GM21576 (cell line): ENCODE results near the gene RYK.

Source experiments
- ATAC-seq: cut with Tn5 transposase; IDR thresholded peaks from one replicate; pipeline ENCODE4 v1.9.1; 2021; ENCODE audit warnings: mild to moderate bottlenecking, moderate library complexity; ENCODE audit not compliant: unreplicated experiment

Gene RYK

DNA sequence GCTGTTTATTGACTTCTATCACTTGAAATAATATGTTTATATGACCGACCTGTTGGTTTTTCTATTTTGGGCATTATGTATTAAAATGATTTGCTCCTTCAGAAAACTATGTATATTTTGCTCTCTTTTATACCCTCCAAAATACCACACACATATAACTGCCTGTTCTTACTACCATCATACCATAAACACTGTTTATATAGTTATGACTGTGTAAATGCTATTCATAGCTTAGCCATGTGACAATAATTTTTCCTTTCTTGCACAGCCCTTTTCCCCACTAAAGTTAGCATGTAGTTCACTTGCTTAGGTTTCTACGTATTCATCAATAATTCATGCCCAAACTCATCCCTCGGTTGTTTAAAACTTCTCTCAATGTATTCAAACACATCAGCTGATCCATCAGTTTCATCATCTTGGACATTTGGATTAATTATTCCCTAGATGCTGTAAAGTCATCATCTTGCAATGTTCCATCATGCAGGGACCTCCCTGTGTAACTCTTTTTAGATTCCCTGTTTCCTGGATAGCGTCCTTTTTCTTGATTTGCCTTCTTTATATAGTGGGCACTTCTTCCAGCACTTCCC lies 8.2 kb upstream of the RYK start:
- ATAC-seq, result no peak

- ATAC-seq, result no peak
These were observed 4.7 kb upstream of the RYK start for GRCh38 chr3:134255404-134255803.

DNA sequence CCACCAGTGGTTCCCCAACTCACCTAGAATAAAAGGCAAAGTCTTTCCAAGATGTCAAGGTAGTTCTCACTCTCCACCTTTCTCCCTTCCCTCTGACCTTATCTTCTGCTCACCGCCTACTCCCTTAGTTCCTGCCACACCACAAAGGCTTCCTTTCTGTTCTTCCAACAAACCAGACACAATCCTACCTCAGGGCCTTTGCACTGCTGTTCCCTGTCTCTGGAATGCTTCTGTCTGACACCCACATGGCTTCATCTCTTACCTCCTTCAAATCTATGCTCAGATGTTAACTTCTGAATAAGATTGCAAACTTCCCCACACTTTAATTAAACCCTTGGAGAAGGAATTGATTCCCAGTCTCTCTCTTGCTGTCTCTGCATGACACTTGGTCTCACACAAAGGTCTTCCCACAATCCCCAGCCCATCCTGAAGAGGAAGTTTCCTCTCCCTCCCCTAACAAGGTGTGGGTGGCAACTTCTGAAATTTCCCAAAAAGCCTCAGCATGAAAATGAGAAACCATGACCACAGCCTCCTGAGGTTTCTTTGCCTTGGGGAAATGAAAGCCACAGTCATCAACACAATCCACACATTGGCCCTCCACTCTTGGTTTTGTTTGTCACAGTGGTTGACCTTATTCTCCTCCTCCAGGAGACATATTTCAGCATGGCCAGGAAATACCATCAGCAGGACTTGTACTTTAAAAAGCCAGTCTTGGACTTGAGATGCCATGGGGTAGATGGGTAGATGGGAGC lies 3.0 kb upstream of the RYK start:
- no peak for ATAC-seq

GRCh38 chr3:134252766-134253165 lies 2.1 kb upstream of the RYK start:
- no peak for ATAC-seq

- ATAC-seq, result no peak
These were observed 1.2 kb upstream of the RYK start for GRCh38 chr3:134251731-134252391.

DNA sequence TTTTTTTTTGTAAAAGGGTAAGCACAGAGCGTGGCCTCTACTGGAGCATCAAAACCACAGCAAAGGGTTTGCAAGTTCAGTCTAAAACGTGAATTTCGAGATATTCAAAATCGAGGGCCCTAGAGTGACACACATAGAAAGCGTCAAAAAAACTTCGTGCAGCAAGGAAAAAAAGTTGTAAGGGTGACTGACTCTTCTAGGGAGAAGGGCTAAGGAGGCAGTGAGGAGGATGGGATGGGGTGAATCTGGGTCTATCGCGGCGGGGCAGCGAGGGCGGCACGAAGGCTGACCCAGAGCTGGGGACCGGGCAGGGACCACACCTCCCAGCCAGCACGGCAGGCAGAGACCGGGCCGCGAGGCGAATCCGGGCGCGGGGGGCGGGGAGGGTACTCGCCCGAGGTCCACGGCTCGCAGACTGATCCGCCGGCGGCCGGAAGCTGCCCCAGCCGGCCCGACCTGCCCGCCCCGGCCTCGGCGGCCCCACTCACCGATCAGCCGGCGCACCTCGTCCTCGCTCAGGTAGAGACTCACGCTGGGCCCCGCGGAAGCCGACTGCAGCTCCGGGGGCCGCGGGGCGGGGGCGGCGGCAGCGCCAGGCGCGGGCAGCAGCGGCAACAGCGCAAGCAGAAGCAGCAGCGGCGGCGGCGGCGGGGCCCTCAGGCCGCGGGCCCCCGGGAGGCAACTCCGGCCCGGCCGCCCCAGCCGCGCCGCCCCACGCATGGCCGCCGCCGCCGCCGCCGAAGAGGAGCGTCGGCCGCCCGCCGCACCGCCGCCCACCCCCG lies 533 bp downstream of the RYK start:
- ATAC-seq, result peak; percentile 38

DNA sequence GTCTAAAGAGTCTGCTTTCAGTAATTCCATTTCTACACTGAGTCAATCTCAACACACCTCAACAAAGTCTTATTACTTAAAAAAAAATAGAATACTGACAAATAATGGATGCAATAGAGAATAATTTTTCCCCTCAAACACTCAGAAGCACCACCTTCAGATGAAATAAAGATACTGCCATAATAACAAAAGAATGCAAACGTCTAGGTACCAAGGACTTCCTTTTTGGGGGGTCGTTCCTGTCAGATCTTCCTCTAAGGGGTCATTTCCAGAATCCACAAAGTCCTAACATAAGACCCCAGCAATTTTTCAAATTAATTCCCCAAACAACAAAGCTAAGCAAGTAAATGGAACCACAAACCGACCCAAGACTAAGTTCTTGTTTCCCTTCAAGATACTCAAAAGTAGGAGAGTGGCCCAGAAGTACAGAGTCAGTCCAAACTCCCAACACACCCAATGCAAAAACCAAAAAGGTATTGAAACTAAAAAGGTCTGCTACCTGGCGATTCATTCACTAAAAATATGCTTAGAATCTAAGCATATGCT lies 1.3 kb downstream of the RYK start:
- ATAC-seq, result no peak

- no peak for ATAC-seq
These were observed 5.7 kb downstream of the RYK start for GRCh38 chr3:134244921-134245320.

DNA sequence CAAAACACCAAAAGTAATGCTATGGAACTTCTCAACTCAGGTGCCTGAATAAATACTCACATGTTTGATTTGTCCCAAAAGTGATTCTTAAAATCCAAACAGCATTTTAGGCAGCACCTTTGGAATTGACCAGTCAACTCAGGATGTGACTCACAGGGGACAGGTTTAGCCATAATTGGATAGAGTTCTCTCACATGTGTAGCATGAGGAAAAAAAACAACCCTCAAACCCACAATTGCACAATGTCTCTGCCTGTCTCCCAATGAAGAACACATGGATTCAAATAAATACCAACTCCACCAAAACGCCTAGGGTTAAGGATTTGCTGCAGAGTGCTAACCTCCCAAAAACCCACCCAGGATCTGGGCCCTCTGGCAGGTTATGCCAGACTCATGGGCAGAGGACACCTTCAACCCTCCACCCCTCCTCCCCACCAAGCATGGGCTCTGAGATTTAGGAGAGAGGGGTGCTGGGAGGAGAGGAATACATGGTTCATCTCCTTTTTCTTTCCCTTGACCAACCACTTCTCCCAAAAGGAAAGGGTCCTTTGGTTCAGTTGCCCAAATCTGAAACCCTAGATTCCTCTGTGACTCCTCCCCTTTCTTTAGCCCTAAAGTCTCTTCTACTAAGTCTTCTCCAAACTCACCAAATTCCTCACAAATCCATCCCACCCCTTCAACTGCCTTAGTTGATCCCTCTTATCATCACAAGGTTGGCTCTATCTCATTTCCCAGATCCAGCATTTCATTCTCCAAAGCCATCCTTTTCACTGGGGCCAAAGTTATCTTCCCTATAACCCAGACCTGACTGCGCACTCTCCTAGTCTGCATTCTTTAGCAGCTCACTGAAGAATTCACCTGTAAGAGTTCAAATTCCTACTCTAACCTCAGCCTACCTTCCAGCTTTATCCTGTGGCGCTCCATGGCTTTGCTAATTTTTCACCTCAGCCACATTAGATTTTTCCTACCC lies 7.7 kb downstream of the RYK start:
- ATAC-seq, result no peak

GRCh38 chr3:134239538-134239937 lies 11.1 kb downstream of the RYK start:
- ATAC-seq, result peak; percentile 62

GRCh38 chr3:134237454-134238145 lies 13.1 kb downstream of the RYK start:
- ATAC-seq, result no peak

- peak; percentile 66 for ATAC-seq
These were observed 14.0 kb downstream of the RYK start for GRCh38 chr3:134236505-134237170.

DNA sequence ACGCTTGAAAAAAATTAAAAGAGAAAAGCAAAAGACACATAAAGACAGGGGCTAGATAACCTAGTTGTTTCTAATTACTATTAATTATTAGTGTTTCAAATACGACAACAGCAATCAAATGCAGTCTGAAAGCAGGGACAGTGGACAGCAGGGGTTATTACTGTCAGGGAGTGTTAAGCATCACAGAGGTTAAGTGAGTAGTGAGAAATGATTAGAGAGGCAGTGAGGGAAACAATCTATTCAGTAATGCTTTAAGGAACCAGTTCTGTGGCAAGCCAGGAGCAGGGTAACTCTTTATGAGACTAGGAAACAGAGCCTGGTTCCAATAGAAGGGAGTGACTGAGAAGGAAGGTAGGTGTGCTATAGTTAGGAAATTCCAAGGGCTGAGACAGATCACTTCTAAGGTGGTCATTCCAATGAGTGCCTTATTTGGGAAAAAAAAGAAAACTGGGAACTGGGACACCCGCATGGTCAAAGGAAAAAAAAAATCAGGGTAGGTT lies 15.0 kb downstream of the RYK start:
- no peak for ATAC-seq

GRCh38 chr3:134232951-134233350 lies 17.7 kb downstream of the RYK start:
- no peak for ATAC-seq

DNA sequence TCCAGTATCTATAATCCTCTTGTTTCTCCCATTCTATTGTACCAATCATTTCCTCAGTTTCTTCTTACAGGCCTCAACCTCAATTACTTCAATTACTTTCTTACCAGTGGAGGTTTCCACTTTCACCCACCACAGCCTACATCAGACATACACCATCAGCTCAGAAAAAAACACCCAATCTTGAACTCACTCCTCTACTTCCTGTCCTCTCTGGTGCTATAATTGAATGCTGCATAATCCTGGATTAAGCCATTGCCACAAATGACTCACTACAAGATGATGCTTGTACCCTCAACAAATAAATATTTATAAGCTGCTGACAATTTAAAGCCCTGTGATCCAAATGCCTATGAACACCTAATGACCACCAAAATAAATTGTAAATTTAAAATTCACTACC lies 18.5 kb downstream of the RYK start:
- ATAC-seq, result no peak

- ATAC-seq, result no peak
These were observed 19.5 kb downstream of the RYK start for GRCh38 chr3:134231131-134231530.

DNA sequence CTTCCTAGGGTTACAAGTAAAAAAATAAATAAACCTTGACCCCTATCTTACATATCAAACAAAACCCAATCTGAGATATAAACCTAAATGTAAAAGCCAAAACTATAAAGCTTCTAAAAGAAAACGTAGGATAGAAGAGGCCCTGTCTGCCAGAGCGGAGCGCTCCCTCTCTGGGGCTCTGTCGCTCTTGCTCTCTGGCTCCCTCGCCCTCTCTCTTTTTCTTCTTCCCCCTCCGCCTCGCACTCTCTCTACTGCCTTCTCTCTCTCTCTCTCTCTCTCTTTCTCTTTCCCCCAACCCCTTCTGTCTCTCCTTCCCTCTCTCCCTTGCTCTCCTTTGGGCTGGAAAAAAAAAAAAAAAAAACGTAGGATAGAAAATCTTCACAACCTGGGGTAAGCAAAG lies 21.6 kb downstream of the RYK start:
- no peak for ATAC-seq

DNA sequence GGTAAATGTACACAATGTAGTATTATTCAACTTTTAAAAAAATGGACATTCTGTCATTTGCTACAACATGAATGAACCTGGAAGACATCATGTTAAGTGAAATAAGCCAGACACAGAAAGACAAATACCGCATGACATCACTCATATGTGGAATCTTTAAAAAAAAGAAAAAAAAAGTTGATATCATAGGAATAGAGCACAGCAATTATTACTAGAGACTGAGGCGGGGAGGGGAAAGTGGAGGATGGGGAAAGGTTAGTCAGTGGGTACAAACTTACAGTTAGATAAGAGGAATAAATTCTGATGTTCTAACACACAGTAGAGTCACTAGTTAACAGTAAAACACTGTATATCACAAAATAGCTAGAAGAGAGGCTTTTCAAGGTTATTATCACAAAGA lies 22.2 kb downstream of the RYK start:
- no peak for ATAC-seq

GRCh38 chr3:134228035-134228434 lies 22.6 kb downstream of the RYK start:
- ATAC-seq, result no peak
